ENCODE data around the gene EMC9.

EMC9 gene

DNA sequence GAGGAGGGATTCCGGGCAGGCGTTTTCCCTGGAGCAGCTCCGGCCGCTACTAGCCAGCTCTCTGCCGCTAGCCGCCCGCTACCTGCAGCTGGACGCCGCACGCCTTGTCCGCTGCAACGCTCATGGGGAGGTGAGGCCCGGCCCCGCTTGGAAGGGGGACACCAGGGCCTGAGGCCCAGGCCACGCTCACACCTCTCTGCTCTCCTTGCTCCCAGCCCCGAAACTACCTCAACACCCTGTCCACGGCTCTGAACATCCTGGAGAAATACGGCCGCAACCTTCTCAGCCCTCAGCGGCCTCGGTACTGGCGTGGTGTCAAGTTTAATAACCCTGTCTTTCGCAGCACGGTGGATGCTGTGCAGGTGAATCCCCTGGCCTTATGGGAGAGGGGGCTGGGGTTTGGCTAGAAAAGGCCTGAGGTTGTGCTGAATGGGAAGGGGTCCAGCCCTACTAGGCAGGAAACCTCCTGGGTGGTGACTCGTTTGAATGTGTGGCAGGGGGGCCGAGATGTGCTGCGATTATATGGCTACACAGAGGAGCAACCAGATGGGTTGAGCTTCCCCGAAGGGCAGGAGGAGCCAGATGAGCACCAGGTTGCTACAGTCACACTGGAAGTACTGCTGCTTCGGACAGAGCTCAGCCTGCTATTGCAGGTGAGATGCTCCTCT is 6.5 kb upstream of the EMC9 start:
- no peak for DNase-seq

GRCh38 chr14:24146978-24147760 is 5.8 kb upstream of the EMC9 start, which contains the start of gene RNF31:
Gene RNF31, plus strand, starts transcription at chr14:24147498. Its CDS starts 201 bp downstream, at chr14:24147699.
- DNase-seq = peak; percentile 96

DNA sequence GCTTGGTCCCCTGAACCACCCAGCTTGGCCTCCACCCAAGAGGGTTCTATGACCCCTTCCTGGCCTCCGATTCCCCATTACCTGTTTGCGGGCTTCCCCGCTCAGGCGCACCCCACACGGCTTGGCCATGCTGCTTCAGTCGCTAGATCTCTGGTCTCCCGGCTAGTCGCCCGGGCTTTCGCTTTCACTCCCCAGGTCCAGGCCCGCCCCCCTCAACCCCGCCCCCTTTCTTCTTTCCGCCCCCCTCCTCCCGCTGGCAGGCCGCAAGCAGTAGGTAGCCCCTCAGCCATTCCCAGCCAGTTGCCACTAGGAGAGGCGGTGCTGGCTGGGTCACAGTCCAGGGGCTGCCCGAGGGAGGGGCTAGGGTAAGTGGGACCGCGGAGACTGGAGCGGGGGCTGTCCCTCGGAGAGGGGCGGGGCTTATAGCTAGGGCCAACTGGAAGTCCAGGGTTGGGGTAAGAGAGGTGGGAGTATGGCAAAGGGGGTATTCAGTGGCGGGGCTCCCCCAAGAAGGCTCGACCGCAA is 5.1 kb upstream of the EMC9 start, which contains the start of gene PSME2:
Gene PSME2, minus strand, starts transcription at position 158 of the 525 bp plus-strand sequence. Its CDS starts 29 bp downstream, at position 129.
- DNase-seq = peak; percentile 93

GRCh38 chr14:24145690-24146452 is 4.5 kb upstream of the EMC9 start:
- DNase-seq = no peak

DNA sequence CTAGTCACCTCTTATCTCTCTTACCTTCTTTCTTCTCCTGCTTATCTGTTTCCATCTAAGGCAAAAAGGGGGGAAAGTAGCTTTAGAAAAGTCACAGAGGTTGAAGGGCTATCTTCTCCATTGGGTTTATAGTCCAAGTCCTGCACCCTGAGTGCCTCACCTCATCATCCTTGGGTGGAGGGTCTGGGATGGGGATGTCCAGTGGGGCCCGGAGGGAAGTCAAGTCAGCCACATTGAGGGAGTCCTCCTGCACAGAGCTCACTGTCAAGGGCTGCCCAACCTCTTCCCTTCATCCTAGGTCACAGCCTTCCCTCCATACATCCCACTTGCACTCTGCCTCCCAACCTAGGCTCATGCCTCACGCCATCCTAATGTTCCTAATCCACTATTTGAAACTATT is 3.8 kb upstream of the EMC9 start:
- no peak for DNase-seq

DNA sequence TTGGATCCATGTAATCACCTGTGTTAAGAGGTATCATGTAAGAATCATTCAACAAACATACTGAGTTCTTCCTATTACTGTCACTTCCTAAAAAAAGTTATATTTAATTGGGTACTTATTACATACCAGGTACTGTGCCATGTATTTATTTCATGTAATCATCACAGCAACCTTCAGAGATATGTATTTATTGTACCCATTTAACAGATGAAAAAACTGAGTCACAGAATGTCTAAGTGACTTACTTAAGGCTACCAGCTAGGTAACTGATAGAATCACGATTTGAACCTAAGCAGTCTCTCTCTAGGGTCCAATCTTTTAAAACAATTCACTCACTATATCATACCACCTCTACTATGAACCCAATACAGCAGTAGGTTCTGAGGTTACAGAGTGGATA is 3.1 kb upstream of the EMC9 start:
- DNase-seq = no peak

- DNase-seq = no peak
These were observed 2.1 kb upstream of the EMC9 start for GRCh38 chr14:24143511-24143910.

DNA sequence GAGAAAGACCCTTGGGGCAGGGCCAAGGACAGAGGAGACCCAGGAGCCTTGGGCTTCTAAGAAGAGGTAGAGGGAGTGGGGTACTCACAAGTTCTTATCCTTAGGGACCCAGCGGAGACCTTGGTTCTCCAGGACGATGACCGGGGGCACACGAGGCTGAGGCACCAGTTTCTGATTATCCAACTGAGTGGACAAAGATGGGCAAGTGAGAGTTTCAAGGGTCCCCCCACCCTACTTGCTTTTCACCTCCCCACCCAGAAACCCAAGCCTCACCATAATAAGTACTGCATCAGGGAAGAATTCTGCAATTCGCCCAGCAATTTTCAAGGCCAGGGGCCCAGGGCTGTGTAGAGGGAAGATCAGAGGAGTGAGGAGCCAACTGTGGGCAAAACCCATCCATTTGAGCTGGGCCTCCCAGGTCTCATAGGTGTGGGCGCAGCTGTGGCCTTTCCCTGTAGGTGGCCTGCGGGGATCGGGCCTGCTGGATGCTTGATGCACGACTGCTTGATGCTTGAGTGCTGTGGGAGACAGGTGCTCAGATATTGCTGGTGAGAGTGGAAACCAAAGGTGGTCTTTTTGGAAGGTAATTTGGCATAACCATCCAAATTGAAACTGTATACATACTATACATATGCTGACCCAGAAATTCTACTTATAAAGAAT is 2.0 kb downstream of the EMC9 start:
- no peak for DNase-seq

- DNase-seq = no peak
These were observed 2.8 kb downstream of the EMC9 start for GRCh38 chr14:24138396-24139271.

GRCh38 chr14:24137529-24138395 is 3.6 kb downstream of the EMC9 start:
- DNase-seq = no peak

DNA sequence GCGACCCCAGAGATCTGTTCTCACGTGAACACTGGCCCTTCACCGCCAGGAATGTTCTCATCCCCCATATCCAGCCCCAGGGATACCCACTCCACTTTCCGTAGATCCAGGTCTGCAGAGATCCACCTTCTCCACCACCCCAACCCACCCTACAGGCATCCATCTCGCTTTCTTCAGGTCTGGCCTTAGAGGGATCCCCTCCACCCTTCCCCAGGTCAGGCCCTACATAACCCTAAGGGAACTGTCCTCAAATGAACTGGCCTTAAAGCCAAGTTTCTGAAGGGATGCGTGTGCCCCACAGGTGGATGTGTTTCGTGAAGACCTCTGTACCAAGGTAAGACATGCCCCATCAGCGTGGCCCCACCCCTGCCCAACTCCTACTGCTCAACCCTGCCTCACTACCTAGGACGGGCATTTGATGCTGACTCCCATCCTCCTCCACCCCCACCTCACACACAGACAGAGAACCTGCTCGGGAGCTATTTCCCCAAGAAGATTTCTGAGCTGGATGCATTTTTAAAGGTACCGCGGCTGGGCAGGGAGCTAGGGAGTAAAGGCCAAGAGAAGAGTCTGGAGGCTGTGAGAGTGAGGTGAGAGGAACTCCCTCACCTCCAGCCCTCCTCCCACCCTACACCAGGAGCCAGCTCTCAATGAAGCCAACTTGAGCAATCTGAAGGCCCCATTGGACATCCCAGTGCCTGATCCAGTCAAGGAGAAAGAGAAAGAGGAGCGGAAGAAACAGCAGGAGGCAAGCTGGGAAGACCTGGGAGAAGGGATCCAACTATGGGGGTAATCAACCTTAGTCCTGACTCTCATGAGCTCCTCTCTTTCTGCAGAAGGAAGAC is 4.5 kb downstream of the EMC9 start:
- DNase-seq = no peak

- DNase-seq = peak; percentile 73
These were observed 5.3 kb downstream of the EMC9 start, which contains the start of gene PSME1 for GRCh38 chr14:24135834-24136683. Gene PSME1, plus strand, starts transcription at chr14:24136194. Its CDS starts 69 bp downstream, at chr14:24136263.

- no peak for DNase-seq
These were observed 5.9 kb downstream of the EMC9 start for GRCh38 chr14:24135584-24135833.

DNA sequence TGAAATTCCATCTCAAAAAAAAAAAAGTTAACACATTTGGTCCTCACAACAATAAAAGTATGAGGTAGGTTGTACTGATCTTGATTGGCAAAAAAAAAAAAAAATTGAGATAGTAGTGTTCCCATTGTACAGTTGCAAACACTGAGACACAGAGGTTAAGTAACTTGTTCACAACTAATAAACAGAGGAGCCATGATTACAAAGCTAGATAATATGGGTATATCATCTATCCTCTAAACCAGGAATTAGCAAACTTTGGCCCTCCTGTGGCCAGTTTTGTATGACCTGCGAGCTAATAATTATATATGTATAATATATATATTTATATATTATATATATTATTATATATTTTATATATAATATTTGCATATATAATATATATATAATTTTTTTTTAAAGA is 7.7 kb downstream of the EMC9 start:
- no peak for DNase-seq

GRCh38 chr14:24132976-24133375 is 8.4 kb downstream of the EMC9 start:
- no peak for DNase-seq

DNA sequence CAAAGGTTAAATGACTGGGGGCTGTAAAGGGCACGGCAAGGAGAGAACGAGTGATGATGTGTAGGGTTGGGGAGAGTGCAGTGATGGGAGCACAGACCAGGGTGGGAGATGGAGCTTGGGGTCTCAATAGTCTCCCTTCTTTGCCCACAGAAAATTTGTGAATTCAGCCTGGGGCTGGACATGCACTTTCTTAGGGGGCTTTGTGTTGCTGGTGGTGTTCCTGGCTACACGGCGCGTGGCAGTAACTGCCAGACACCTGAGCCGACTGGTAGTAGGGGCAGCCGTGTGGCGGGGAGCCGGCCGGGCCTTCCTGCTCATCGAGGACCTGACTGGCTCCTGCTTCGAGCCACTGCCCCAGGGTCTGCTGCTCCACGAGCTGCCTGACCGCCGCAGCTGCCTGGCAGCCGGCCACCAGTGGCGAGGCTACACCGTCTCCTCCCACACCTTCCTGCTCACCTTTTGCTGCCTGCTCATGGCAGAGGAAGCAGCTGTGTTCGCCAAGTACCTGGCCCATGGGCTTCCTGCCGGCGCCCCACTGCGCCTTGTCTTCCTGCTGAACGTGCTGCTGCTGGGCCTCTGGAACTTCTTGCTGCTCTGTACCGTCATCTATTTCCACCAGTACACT is 9.2 kb downstream of the EMC9 start:
- DNase-seq = no peak

DNA sequence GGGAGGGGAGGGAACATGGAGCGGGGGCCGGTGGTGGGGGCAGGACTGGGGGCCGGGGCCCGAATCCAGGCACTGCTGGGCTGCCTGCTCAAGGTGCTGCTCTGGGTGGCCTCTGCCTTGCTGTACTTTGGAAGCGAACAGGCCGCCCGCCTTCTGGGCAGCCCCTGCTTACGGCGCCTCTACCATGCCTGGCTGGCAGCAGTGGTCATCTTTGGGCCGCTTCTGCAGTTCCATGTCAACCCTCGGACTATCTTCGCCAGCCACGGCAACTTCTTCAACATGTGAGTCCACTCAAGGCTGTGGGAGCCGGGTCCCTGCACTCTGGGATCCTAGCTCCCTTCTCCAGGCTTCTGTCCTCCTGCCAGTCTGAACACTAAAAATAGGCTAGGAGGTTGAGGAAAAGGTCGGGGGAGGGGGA is 9.8 kb downstream of the EMC9 start:
- no peak for DNase-seq

Measured in NCI-H524 treated with DMSO at 0.1 percent for 48 hours (cell line).